Measurements from ENCODE around the gene NTM.

DNA sequence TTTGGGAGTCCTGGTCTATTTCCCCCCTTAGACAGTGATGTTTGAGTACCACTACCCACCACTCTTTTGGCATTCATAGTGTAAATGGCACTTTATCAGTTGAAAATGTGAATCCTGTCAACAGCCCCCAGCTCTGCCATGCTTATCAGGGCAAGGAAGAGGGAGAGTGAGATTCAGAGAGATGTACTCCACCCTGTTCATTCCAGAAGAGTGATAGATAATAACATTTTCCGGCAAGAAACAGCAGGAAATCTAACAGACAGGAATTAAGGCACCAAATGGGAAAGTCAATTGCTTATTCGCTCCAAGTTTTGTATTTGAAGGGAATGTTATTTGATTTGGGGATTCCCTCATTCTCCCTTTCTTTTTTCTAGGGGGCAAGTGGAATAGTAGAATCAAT, 681.9 kb downstream of the NTM start:
- no peak for TF ChIP-seq CTCF (IDR thresholded peaks at IDR 0.05)
- TF ChIP-seq POLR2A (IDR thresholded peaks at IDR 0.05) = no peak

All from Peyer's patch (tissue), 4 donors.